Ishikawa (cell line): ENCODE data around the gene MT1B.

Experiments
- CEBPB ChIP-seq: IDR thresholded peaks from 2 replicates; pipeline ENCODE4 v1.6.1; 2012
- CREB1 ChIP-seq: IDR thresholded peaks from 2 replicates; pipeline ENCODE4 v1.6.1; 2012; ENCODE audit warnings: low read depth
- EGR1 ChIP-seq: IDR thresholded peaks from 2 replicates; pipeline ENCODE4 v1.6.1; 2012
- EP300 ChIP-seq: IDR thresholded peaks from 2 replicates; pipeline ENCODE4 v1.6.1; 2012; ENCODE audit warnings: borderline replicate concordance
- FOXM1 ChIP-seq: IDR thresholded peaks from 2 replicates; pipeline ENCODE4 v1.6.1; 2012; ENCODE audit warnings: low read depth, borderline replicate concordance
- MAX ChIP-seq: IDR thresholded peaks from 2 replicates; pipeline ENCODE4 v1.6.1; 2012
- NFIC ChIP-seq: IDR thresholded peaks from 2 replicates; pipeline ENCODE4 v1.6.1; 2012
- RAD21 ChIP-seq: IDR thresholded peaks from 2 replicates; pipeline ENCODE4 v1.6.1; 2012; ENCODE audit warnings: low read depth
- REST ChIP-seq: IDR thresholded peaks from 2 replicates; pipeline ENCODE4 v1.6.1; 2012; ENCODE audit warnings: low read depth, mild to moderate bottlenecking
- TAF1 ChIP-seq: IDR thresholded peaks from 2 replicates; pipeline ENCODE4 v1.6.1; 2012; ENCODE audit warnings: low read depth, mild to moderate bottlenecking
- TCF12 ChIP-seq: IDR thresholded peaks from 2 replicates; pipeline ENCODE4 v1.6.1; 2012; ENCODE audit warnings: low read depth
- TEAD4 ChIP-seq: IDR thresholded peaks from 2 replicates; pipeline ENCODE4 v1.6.1; 2012
- USF1 ChIP-seq: IDR thresholded peaks from 2 replicates; pipeline ENCODE4 v1.6.1; 2012
- YY1 ChIP-seq: IDR thresholded peaks from 2 replicates; pipeline ENCODE4 v1.6.1; 2012; ENCODE audit warnings: low read depth
- ZBTB7A ChIP-seq: IDR thresholded peaks from 2 replicates; pipeline ENCODE4 v1.6.1; 2012; ENCODE audit warnings: low read depth

Gene MT1B

GRCh38 chr16:56632848-56633365, 18.8 kb upstream of the MT1B start:
- TF ChIP-seq USF1: no peak
- TF ChIP-seq EGR1: no peak
- TF ChIP-seq TEAD4: no peak
- no peak for TF ChIP-seq ZBTB7A
- TF ChIP-seq NFIC: no peak
- no peak for TF ChIP-seq CEBPB
- no peak for TF ChIP-seq EP300

GRCh38 chr16:56633535-56633934, 18.2 kb upstream of the MT1B start:
- no peak for TF ChIP-seq NFIC
- no peak for TF ChIP-seq TAF1

- TF ChIP-seq YY1: no peak
- no peak for TF ChIP-seq ZBTB7A
- TF ChIP-seq EP300: no peak
- no peak for TF ChIP-seq REST
- TF ChIP-seq USF1: no peak
- no peak for TF ChIP-seq EGR1
- no peak for TF ChIP-seq NFIC
- TF ChIP-seq FOXM1: no peak
- TF ChIP-seq MAX: no peak
- TF ChIP-seq TCF12: no peak
- no peak for TF ChIP-seq CREB1
- TF ChIP-seq TEAD4: no peak
- TF ChIP-seq RAD21: no peak
- TF ChIP-seq TAF1: no peak
- no peak for TF ChIP-seq CEBPB
Observed at GRCh38 chr16:56634715-56635440, 16.8 kb upstream of the MT1B start.

- no peak for TF ChIP-seq TEAD4
- no peak for TF ChIP-seq TCF12
- no peak for TF ChIP-seq ZBTB7A
- TF ChIP-seq MAX: no peak
- no peak for TF ChIP-seq CEBPB
- TF ChIP-seq YY1: no peak
- no peak for TF ChIP-seq RAD21
- TF ChIP-seq EGR1: no peak
- no peak for TF ChIP-seq NFIC
- no peak for TF ChIP-seq EP300
- TF ChIP-seq FOXM1: no peak
- TF ChIP-seq REST: no peak
- TF ChIP-seq CREB1: no peak
Observed at GRCh38 chr16:56635441-56635967, 16.2 kb upstream of the MT1B start.

GRCh38 chr16:56636616-56637413, 14.9 kb upstream of the MT1B start:
- TF ChIP-seq MAX: no peak
- TF ChIP-seq NFIC: no peak
